Left lung (tissue), 10 donors: ENCODE results near the gene PYURF. TPM values are rescaled to one million over a fixed set of nuclear protein-coding genes. Genes with fewer than 3 reads are reported as not detected.

ENCODE experiments used
- ATAC-seq: fragments of 200-7000 bp; cut with Tn5 transposase; one replicate; pipeline ENCODE4 v1.9.1; 2020; ENCODE audit warnings: moderate library complexity
- DNase-seq, 4 donors: peaks; one replicate each; pipeline ENCODE4 v3.0.0-alpha.2; 2013 to 2020
- H3K27ac ChIP-seq, 2 donors: fragments of 200-600 bp; sonication (generic) in 1 of 2; one replicate each; pipeline versions ENCODE4 v1.5.0 to v1.8.0; 2020 to 2021
- H3K27me3 ChIP-seq, 2 donors: fragments of 200-600 bp; sonication (generic) in 1 of 2; one replicate each; pipeline versions ENCODE4 v1.5.0 to v1.8.0; 2020 to 2021
- H3K36me3 ChIP-seq, 2 donors: fragments of 200-600 bp; sonication (generic) in 1 of 2; one replicate each; pipeline versions ENCODE4 v1.5.0 to v1.8.0; 2020 to 2021
- H3K4me1 ChIP-seq, 2 donors: fragments of 200-600 bp; one replicate each; pipeline ENCODE4 v1.8.0; 2021
- H3K4me3 ChIP-seq, 2 donors: fragments of 200-600 bp; sonication (generic) in 1 of 2; one replicate each; pipeline versions ENCODE4 v1.5.0 to v1.8.0; 2020 to 2021; ENCODE audit warnings: mild to moderate bottlenecking in 1 of 2
- H3K9me3 ChIP-seq, 2 donors: fragments of 200-600 bp; sonication (generic) in 1 of 2; one replicate each; pipeline versions ENCODE4 v1.5.0 to v1.8.0; 2020 to 2021
- intact Hi-C, 2 donors: fragments of 100-400 bp; cut with DNase I; formaldehyde crosslinking; loops; one replicate each; pipeline versions ENCODE4 v1.11.2 to v1.14.2; 2022
- polyA plus RNA-seq, 6 donors: library from polyadenylated mRNA; unstranded; fragments of 120-200 nt; gene quantifications; one replicate each; pipeline ENCODE4 v1.2.1, GENCODE V29; 2013; ENCODE audit not compliant: insufficient read length in 6 of 6
- total RNA-seq, 2 donors: library from RNA; stranded (reverse); fragmentation: NEBNext Ultra II Directional; extraction: Animal tissue kit (Norgen Biotek cat#: 25700); gene quantifications; one replicate each; pipeline ENCODE4 v1.2.1, GENCODE V29; 2021
- TF ChIP-seq, protein P1 (sequence below), 2 donors: fragments of 200-600 bp; sonication (generic) in 1 of 2; IDR thresholded peaks; one replicate each; pipeline versions ENCODE4 v1.5.0 to v1.8.0; 2021; ENCODE audit warnings: antibody characterized with exemption in 2 of 2
- donor health status: DM: no; HTN: yes; CAD: no.
- donor health status: DM: no; HTN: no; CAD: no.

Gene PYURF
- total and polyA plus RNA-seq, 8 donors, result 63.5 to 120 (median 108) TPM

DNA sequence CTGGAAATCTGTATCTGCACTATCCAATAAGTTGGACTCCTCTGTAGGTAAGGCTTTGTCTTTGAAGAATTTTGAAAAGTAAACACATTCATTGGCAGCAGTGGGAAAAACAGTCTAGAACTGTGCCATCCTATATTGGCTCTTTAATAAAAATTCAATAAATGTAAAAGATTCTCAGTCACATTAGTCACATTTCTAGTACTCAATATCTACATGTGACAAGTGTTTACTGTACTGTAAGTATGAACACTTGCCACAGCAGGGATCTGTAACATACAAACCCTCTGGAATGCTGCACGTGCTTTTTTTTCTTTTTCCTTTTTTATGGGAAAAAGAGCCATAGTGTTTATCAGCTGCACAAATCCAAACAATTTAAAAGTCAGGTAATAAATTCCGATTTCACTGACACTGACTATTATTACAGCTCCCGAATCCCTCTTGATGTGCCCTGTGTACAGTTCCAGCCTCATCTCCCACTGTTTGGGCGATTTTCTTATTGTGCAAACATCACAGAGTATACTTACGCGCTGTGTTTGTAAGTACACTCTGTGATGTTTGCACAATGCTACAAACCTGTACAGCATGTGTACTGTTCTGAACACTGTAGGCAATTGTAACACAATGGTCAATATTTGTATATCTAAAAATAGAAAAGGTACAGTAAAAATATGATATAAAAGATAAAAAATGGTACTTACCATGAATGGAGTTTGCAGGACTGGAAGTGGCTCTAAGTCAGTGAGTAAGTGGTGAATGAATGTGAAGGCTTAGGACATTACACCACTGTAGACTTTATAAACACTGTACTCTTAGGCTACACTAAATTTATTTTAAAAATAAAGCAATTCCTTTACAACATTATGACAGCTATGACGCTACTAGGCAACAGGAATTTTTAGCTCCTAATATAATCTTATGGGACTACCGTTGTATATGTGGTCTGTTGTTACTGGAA is 8.7 kb downstream of the PYURF start:
- peaks cover 0 to 5% of the 10 kb centered on the region in 2 donors for H3K4me1 ChIP-seq
- intact Hi-C loops, result loop anchor here in 1 of 2 donors (5.0 to 10.0 kb wide), 2 partner anchors 140 to 298 kb away; partner anchors contain the start of gene HERC6
- no peaks in the 10 kb centered on the region for H3K36me3 ChIP-seq
- DNase-seq, result peak in 2 of 4 donors; percentile 10 to 44
- H3K9me3 ChIP-seq, result no peaks in the 10 kb centered on the region
- TF ChIP-seq, protein P1, sequence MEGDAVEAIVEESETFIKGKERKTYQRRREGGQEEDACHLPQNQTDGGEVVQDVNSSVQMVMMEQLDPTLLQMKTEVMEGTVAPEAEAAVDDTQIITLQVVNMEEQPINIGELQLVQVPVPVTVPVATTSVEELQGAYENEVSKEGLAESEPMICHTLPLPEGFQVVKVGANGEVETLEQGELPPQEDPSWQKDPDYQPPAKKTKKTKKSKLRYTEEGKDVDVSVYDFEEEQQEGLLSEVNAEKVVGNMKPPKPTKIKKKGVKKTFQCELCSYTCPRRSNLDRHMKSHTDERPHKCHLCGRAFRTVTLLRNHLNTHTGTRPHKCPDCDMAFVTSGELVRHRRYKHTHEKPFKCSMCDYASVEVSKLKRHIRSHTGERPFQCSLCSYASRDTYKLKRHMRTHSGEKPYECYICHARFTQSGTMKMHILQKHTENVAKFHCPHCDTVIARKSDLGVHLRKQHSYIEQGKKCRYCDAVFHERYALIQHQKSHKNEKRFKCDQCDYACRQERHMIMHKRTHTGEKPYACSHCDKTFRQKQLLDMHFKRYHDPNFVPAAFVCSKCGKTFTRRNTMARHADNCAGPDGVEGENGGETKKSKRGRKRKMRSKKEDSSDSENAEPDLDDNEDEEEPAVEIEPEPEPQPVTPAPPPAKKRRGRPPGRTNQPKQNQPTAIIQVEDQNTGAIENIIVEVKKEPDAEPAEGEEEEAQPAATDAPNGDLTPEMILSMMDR (IDR thresholded peaks at IDR 0.05), result no peak
- no peak overlapping the region for H3K27ac ChIP-seq
- no peak overlapping the region for H3K4me3 ChIP-seq
- no peaks in the 10 kb centered on the region for H3K27me3 ChIP-seq
- peak; percentile 91 for ATAC-seq

- no peaks in the 10 kb centered on the region for H3K27me3 ChIP-seq
- H3K9me3 ChIP-seq, result no peaks in the 10 kb centered on the region
- H3K36me3 ChIP-seq, result no peaks in the 10 kb centered on the region
- no peak for DNase-seq
- no peak for ATAC-seq
- no peak overlapping the region for H3K27ac ChIP-seq
- TF ChIP-seq, protein P1 (IDR thresholded peaks at IDR 0.05), result no peak
- no peak overlapping the region for H3K4me3 ChIP-seq
- peaks cover 0 to 5% of the 10 kb centered on the region in 2 donors for H3K4me1 ChIP-seq
- intact Hi-C loops, result loop anchor here in 1 of 2 donors (10.0 kb wide), 1 partner anchor 136 kb away; the partner anchor contains the start of gene HERC6
These were observed 12.3 kb downstream of the PYURF start for GRCh38 chr4:88511236-88511635.

DNA sequence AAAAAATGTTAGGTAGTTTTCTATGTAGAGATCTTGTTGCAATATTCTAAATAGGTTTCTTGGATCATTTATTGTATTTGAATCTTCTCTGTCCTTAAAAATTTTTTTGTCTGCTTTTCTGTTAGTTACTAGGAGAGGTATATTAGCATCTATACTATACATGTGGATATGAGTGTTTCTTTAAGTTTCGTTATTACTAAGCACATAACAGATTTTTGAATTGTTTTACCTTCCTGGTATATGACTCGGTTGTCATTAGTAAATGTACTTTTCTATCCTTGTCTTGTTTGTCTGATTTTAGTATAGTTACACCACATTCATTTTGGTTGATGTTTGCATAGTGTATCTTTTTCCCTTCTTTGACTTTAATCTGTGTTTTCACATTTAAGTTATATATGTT is 20.2 kb downstream of the PYURF start:
- Histone ChIP-seq H3K4me3 (no peak overlapping the region), H3K27ac (no peak overlapping the region), H3K4me1 (no peaks in the 10 kb centered on the region), H3K27me3 (no peaks in the 10 kb centered on the region), H3K36me3 (peaks cover 0 to 5% of the 10 kb centered on the region in 2 donors), H3K9me3 (no peaks in the 10 kb centered on the region)
- TF ChIP-seq, protein P1 (IDR thresholded peaks at IDR 0.05), result no peak
- ATAC-seq, result no peak
- intact Hi-C loops, result no loop called here
- DNase-seq, result no peak

DNA sequence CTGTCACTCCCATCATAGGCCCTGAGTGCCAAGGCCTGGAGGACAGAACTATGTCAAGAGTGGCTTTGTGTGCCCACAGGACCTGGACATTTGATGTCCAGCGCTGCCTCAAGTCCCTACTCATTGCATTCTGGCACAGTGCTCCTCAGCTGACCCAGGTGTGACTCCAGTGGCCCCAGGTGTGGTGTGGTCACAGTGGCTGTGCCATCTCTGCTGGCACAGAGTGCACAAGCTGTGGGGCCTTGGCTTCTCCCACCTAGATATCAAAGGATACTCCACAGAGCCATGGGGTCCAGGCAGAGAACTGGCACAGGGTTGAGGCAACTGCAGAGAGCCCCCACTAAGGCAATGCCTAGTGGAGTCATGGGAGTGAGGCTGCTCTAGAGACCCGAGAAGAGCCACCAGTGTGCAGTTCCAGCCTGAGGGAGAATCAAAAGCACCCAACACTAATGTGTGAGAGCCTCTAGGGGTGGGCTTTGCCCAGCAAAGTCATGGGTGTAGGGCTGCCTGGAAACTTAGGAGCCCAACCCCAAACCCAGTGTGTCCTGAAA is 25.6 kb downstream of the PYURF start:
- no peak overlapping the region for H3K4me3 ChIP-seq
- no peak overlapping the region for H3K27ac ChIP-seq
- intact Hi-C loops, result no loop called here
- no peak for ATAC-seq
- no peaks in the 10 kb centered on the region for H3K27me3 ChIP-seq
- TF ChIP-seq, protein P1 (IDR thresholded peaks at IDR 0.05), result no peak
- H3K4me1 ChIP-seq, result no peaks in the 10 kb centered on the region
- no peaks in the 10 kb centered on the region for H3K9me3 ChIP-seq
- DNase-seq, result no peak
- H3K36me3 ChIP-seq, result peaks cover 0 to 10% of the 10 kb centered on the region in 2 donors
